ENCODE results near the gene CTSA.

GRCh38 chr20:45851501-45851900, 39.6 kb upstream of the CTSA start:
- no peak for TF ChIP-seq GATA3 (IDR thresholded peaks at IDR 0.05; ENCODE audit: low read depth, low read length)
- TF ChIP-seq GATA2 (IDR thresholded peaks at IDR 0.05; ENCODE audit: low read depth, low read length): no peak
